GM12878 (cell line): ENCODE data around the gene RAB7B. TPM values are rescaled to one million over a fixed set of nuclear protein-coding genes. Genes with fewer than 3 reads are reported as not detected.

Source experiments
- ATAC-seq: fragments of 200-7000 bp; cut with Tn5 transposase; 3 replicates; pipeline ENCODE4 v1.9.1; 2020; ENCODE audit warnings: mild to moderate bottlenecking, moderate library complexity
- BruUV-seq: library from RNA; stranded (reverse); fragments of 400-500 nt; replicated peaks from 2 replicates; lab custom pipeline; 2021; lab: Mats Ljungman, UMichigan
- CTCF ChIA-PET: fragments of 300-600 bp; sonication (Branson Sonifier 250); formaldehyde crosslinking; extraction: SDS; loops from one replicate; lab custom pipeline; 2021; ENCODE audit warnings: inconsistent platforms; lab: Yijun Ruan, JAX
- POLR2A ChIA-PET: fragments of 350-600 bp; formaldehyde crosslinking; extraction: SDS; loops from one replicate; lab custom pipeline; 2021; ENCODE audit warnings: inconsistent platforms; lab: Charles Lee
- RAD21 ChIA-PET: fragments of 300-600 bp; sonication (Branson Sonifier 250); formaldehyde crosslinking; loops from one replicate; lab custom pipeline; 2023; ENCODE audit warnings: antibody characterized with exemption; ENCODE audit not compliant: unreplicated experiment; lab: Charles Lee
- SMC1A ChIA-PET: fragments of 300-600 bp; sonication (Branson Sonifier 250); formaldehyde crosslinking; loops from one replicate; lab custom pipeline; 2023; ENCODE audit not compliant: unreplicated experiment, uncharacterized antibody; lab: Charles Lee
- DNase-seq: peaks from one replicate; pipeline ENCODE4 v3.0.0-alpha.2; 2011; ENCODE audit warnings: low read depth, low spot score
- FAIRE-seq: peaks from 3 replicates; lab custom pipeline; 2011; peaks lifted over from hg19 to GRCh38; lab: Jason Lieb, UNC
- H2AFZ ChIP-seq: 2 replicates; pipeline ENCODE4 v1.6.0; 2011; ENCODE audit warnings: low read depth, low read length, control low read depth; ENCODE audit not compliant: control insufficient read depth
- H3K27ac ChIP-seq: 2 replicates; pipeline ENCODE4 v1.5.1; 2011; ENCODE audit warnings: control low read depth; ENCODE audit not compliant: control insufficient read depth, insufficient read depth
- H3K27me3 ChIP-seq, 2 experiments: replicated peaks in 1 of 2; 2 replicates each; pipeline versions ENCODE4 v1.6.0 to v1.6.1; 2011; ENCODE audit warnings: low read length in 1 of 2; ENCODE audit not compliant: control insufficient read depth in 2 of 2, insufficient read depth in 2 of 2
- H3K36me3 ChIP-seq, 2 experiments: 2 replicates each; pipeline ENCODE4 v1.5.1; 2011; ENCODE audit warnings: low read length in 1 of 2; ENCODE audit not compliant: control insufficient read depth in 2 of 2, insufficient read depth in 2 of 2
- H3K4me1 ChIP-seq: 2 replicates; pipeline ENCODE4 v1.6.1; 2011; ENCODE audit warnings: mild to moderate bottlenecking, low read length, moderate library complexity, mixed read lengths; ENCODE audit not compliant: control insufficient read depth, insufficient read depth
- H3K4me2 ChIP-seq: 2 replicates; pipeline ENCODE4 v1.6.0; 2011; ENCODE audit warnings: control low read depth; ENCODE audit not compliant: control insufficient read depth, insufficient read depth
- H3K4me3 ChIP-seq: fragments of 200-600 bp; sonication (generic); 2 replicates; pipeline ENCODE4 v1.5.1; 2016
- H3K79me2 ChIP-seq: 2 replicates; pipeline ENCODE4 v1.6.0; 2011; ENCODE audit warnings: low read length; ENCODE audit not compliant: control insufficient read depth, insufficient read depth
- H3K9ac ChIP-seq: 2 replicates; pipeline ENCODE4 v1.8.0; 2011; ENCODE audit warnings: low read length, control low read depth, mixed read lengths; ENCODE audit not compliant: control insufficient read depth, insufficient read depth
- H3K9me3 ChIP-seq: replicated peaks from 3 replicates; pipeline ENCODE4 v1.5.1; 2011; ENCODE audit warnings: mild to moderate bottlenecking, low read length; ENCODE audit not compliant: control insufficient read depth, insufficient read depth
- H4K20me1 ChIP-seq: 2 replicates; pipeline ENCODE4 v1.6.0; 2011; ENCODE audit not compliant: control insufficient read depth, insufficient read depth
- ATF3 ChIP-seq: IDR thresholded peaks from 2 replicates; pipeline ENCODE4 v1.6.1; 2011; ENCODE audit warnings: low read depth, mild to moderate bottlenecking, low read length, moderate library complexity, borderline replicate concordance; ENCODE audit errors: extremely low read depth
- CTCF ChIP-seq, 3 experiments: IDR thresholded peaks in 2 of 3; conservative IDR thresholded peaks in 1 of 3; 2 replicates each; pipeline ENCODE4 v1.5.1; 2011; ENCODE audit warnings: low read depth in 3 of 3, low read length in 3 of 3, mild to moderate bottlenecking in 3 of 3, control low read depth in 2 of 3, moderate library complexity in 2 of 3, inconsistent platforms in 1 of 3, mixed read lengths in 1 of 3; ENCODE audit not compliant: control insufficient read depth in 2 of 3, insufficient read depth in 1 of 3; ENCODE audit errors: extremely low read depth in 1 of 3
- HDAC2 ChIP-seq: fragments of 200-600 bp; sonication (generic); IDR thresholded peaks from 2 replicates; pipeline ENCODE4 v1.6.1; 2017
- MXI1 ChIP-seq: fragments of 150-350 bp; IDR thresholded peaks from 2 replicates; pipeline ENCODE4 v1.6.1; 2011; ENCODE audit warnings: low read depth, mild to moderate bottlenecking, inconsistent platforms, low read length, improper control_type of control experiment
- POLR2A ChIP-seq: IDR thresholded peaks from 2 replicates; pipeline ENCODE4 v1.6.1; 2011; ENCODE audit warnings: low read depth, mild to moderate bottlenecking, low read length
- RAD51 ChIP-seq: fragments of 450-650 bp; IDR thresholded peaks from 2 replicates; pipeline ENCODE4 v1.6.1; 2016; ENCODE audit warnings: moderate library complexity, mild to moderate bottlenecking, inconsistent platforms
- RCOR1 ChIP-seq: conservative IDR thresholded peaks from 2 replicates; pipeline ENCODE4 v1.6.1; 2012; ENCODE audit warnings: low read depth, low read length, improper control_type of control experiment
- RELA ChIP-seq: fragments of 450-650 bp; IDR thresholded peaks from 2 replicates; pipeline ENCODE4 v1.8.0; 2014; ENCODE audit warnings: borderline replicate concordance; ENCODE audit not compliant: partially characterized antibody
- SRF ChIP-seq, 2 experiments: IDR thresholded peaks; 2 replicates each; pipeline ENCODE4 v1.6.1; 2011; ENCODE audit warnings: low read depth in 2 of 2, low read length in 2 of 2, mild to moderate bottlenecking in 1 of 2, moderate library complexity in 1 of 2
- TAF1 ChIP-seq: IDR thresholded peaks from 2 replicates; pipeline ENCODE4 v1.6.1; 2011; ENCODE audit warnings: mild to moderate bottlenecking, low read depth, low read length, borderline replicate concordance
- ZBTB11 ChIP-seq: fragments of 450-650 bp; formaldehyde crosslinking; IDR thresholded peaks from 2 replicates; pipeline ENCODE4 v1.5.0; 2022; ENCODE audit warnings: mild to moderate bottlenecking, missing genetic modification characterization
- WGBS: methylation state at CpG from one replicate; pipeline ENCODE4 v1.1.6; 2016; ENCODE audit warnings: low lambda C conversion rate; ENCODE audit not compliant: insufficient replicate concordance, insufficient coverage; ENCODE audit errors: missing lambda C conversion rate; 5-methylcytosine and 5-hydroxymethylcytosine counted together
- in situ Hi-C: fragments of 300-500 bp; cut with MboI; formaldehyde crosslinking; loops from 9 replicates; pipeline ENCODE4 v1.14.3; 2018; ENCODE audit warnings: mixed read lengths
- intact Hi-C: fragments of 100-400 bp; cut with micrococcal nuclease; formaldehyde crosslinking; loops from one replicate; pipeline ENCODE4 v1.14.2; 2022; ENCODE audit not compliant: unreplicated experiment
- polyA plus RNA-seq, 11 experiments: library from polyadenylated mRNA; depleted of rRNA in 4 of 11; unstranded in 6 of 11; stranded (reverse) in 5 of 11; fragments of >200 nt; fragmentation: Nextera tagmentation in 4 of 11; fragmentation: Illumina TruSeq in 1 of 11; extraction: Ambion mirVana in 4 of 11; extraction: Trizol in 1 of 11; gene quantifications; 1 replicate in 1 of 11; 2 replicates in 10 of 11; pipeline versions ENCODE4 v1.2.1 to v1.2.3, GENCODE V29; 2011 to 2016; ENCODE audit warnings: inconsistent platforms in 2 of 11, missing spikeins in 2 of 11, low read depth in 1 of 11
- total RNA-seq, 4 experiments: library from RNA; depleted of rRNA in 3 of 4; stranded (reverse); fragments of >200 nt in 3 of 4; fragmentation: Illumina TruSeq in 1 of 4; extraction: Trizol in 1 of 4; gene quantifications; 2 replicates each; pipeline versions ENCODE4 v1.2.1 to v1.2.3, GENCODE V29; 2013 to 2021
- TF ChIP-seq, protein P1 (sequence below): fragments of 450-650 bp; IDR thresholded peaks from 2 replicates; pipeline ENCODE4 v1.6.1; 2018; ENCODE audit warnings: borderline replicate concordance, mild to moderate bottlenecking; ENCODE audit not compliant: partially characterized antibody

RAB7B gene
- total and polyA plus RNA-seq, 10 of the 15 experiments (the other 5 are each of a cell fraction or from before 2014, with no cell fraction given): 0.09 TPM; not detected in 9

DNA sequence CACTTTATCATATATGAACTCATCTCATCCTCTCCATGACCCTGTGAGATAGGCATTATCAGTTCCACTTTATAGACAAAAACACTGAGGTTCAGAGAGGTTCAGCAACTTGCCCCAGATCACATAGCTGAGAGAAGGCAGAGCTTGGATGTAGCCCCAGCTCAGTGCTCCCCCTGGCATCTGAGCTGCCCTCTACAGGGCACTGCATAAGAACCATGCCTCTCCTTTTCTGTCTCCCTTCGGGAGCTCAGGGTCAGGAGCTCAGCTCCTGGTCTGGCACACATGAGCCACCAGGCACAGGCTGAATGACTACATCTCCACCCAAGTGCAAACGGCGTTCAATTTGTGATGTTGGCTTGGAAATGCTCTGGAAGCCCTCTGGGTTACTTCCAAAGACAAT, 16.9 kb downstream of the RAB7B start:
- no peak for FAIRE-seq
- POLR2A ChIA-PET: interaction anchor here (1.2 kb wide), 1 partner anchor 9 kb away, joined by 3 read pairs; no protein-coding TSS in a partner anchor
- TF ChIP-seq, protein P1, sequence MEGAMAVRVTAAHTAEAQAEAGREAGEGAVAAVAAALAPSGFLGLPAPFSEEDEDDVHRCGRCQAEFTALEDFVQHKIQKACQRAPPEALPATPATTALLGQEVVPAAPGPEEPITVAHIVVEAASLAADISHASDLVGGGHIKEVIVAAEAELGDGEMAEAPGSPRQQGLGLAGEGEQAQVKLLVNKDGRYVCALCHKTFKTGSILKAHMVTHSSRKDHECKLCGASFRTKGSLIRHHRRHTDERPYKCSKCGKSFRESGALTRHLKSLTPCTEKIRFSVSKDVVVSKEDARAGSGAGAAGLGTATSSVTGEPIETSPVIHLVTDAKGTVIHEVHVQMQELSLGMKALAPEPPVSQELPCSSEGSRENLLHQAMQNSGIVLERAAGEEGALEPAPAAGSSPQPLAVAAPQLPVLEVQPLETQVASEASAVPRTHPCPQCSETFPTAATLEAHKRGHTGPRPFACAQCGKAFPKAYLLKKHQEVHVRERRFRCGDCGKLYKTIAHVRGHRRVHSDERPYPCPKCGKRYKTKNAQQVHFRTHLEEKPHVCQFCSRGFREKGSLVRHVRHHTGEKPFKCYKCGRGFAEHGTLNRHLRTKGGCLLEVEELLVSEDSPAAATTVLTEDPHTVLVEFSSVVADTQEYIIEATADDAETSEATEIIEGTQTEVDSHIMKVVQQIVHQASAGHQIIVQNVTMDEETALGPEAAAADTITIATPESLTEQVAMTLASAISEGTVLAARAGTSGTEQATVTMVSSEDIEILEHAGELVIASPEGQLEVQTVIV: no peak
- no peak for TF ChIP-seq CTCF (IDR thresholded peaks at IDR 0.05 in 2 of 3, conservative IDR thresholded peaks at IDR 0.05 in 1 of 3; ENCODE audit: control insufficient read depth in 2 of 3, extremely low read depth in 1 of 3, insufficient read depth in 1 of 3, low read depth in 3 of 3, low read length in 3 of 3)
- no peak for TF ChIP-seq TAF1
- no peak for TF ChIP-seq HDAC2
- TF ChIP-seq RELA: no peak
- no peak for TF ChIP-seq MXI1
- TF ChIP-seq RCOR1: no peak
- no peak for TF ChIP-seq SRF (IDR thresholded peaks at IDR 0.05; ENCODE audit: low read depth in 2 of 2, low read length in 2 of 2)
- TF ChIP-seq ATF3: no peak
- no peak for TF ChIP-seq ZBTB11 (CRISPR knock-in tag)
- TF ChIP-seq RAD51: no peak
- no peak for TF ChIP-seq POLR2A

More for the DNA sequence above, 16.9 kb downstream of the RAB7B start:
- SMC1A ChIA-PET: interaction anchor here (1.0 to 5.3 kb wide), 13 partner anchors 9 to 193 kb away, joined by 3 to 98 read pairs (median 4); no protein-coding TSS in a partner anchor
- no peaks in the 10 kb centered on the region for H3K9me3 ChIP-seq
- RAD21 ChIA-PET: interaction anchor here (0.9 to 8.6 kb wide), 8 partner anchors 9 to 122 kb away, joined by 3 to 197 read pairs (median 3); no protein-coding TSS in a partner anchor
- DNase-seq (no peak), ATAC-seq (no peak; the same call in none of the 3 replicates)
- H3K4me1 ChIP-seq: no peaks in the 10 kb centered on the region
- in situ Hi-C loops (no loop called here), intact Hi-C loops (no loop called here)
- no peak overlapping the region for H3K9ac ChIP-seq
- no peak overlapping the region for H2AFZ ChIP-seq
- no peaks in the 10 kb centered on the region for H3K79me2 ChIP-seq
- H3K36me3 ChIP-seq: no peaks in the 10 kb centered on the region
- H3K27me3 ChIP-seq: peaks cover 0 to 2% of the 10 kb centered on the region in 2 experiments; a peak in 3 of 4 replicates
- H3K4me3 ChIP-seq: no peak overlapping the region
- no peak overlapping the region for H3K4me2 ChIP-seq
- H4K20me1 ChIP-seq: no peaks in the 10 kb centered on the region
- no TSS peak for BruUV-seq
- CTCF ChIA-PET: interaction anchor here (0.6 to 9.6 kb wide), 13 partner anchors 9 to 493 kb away, joined by 3 to 296 read pairs (median 4); no protein-coding TSS in a partner anchor
- H3K27ac ChIP-seq: no peak overlapping the region
- WGBS: 84% methylated on average over 3 of the region's 3 CpGs
